ENCODE results near the gene RPL38. TPM values are rescaled to one million over a fixed set of nuclear protein-coding genes. Genes with fewer than 3 reads are reported as not detected.

RPL38 gene
- total RNA-seq, 8 experiments from 2014 or later = 1,787 to 3,038 (median 2,213) TPM

DNA sequence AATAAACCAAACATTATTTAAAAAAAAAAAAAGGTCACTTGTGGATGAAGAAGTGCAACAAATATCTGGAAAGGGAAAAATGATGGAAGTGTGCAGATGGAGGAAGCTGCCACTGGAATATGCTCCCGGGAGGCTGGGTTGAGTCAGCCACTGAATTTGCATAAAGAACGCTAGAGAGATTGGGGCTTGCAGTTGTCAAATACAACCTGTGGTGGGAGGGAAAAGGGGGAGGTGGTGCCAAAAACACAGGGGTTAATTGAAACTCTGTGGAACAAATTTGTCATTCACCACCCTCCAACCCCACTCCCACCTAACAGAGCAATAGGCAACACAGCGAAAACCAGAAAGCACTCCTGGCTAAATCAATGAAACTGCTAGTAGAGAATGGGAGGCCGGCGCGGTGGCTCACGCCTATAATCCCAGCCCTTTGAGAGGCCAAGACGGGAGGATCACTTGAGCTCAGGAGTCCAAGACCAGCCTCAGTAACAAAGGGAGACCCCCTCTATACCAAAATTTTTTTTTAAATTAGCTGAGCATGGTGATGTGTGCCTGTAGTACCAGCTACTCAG lies 37.6 kb upstream of the RPL38 start:
- in situ Hi-C loops (cut with MboI; ENCODE audit: low pct_unique_long_range_greater_than_20kb in 2 of 9, low sequenced_read_pairs in 9 of 9, unreplicated experiment in 9 of 9) = loop anchor here in 1 of 9 experiments (25.0 kb wide), 1 partner anchor 504 kb away; no protein-coding TSS in a partner anchor
- 0 to 100% (median 45%) methylated on average over 1 to 8 of the region's 8 CpGs for WGBS, 10 experiments
- ATAC-seq (replicated peaks in 6 of 8) = peak in 3 of 8 experiments; percentile 38 to 59 (median 50)
- Histone ChIP-seq H3K27ac (no peak overlapping the region), H3K4me1 (replicated peaks in 1 of 2) (no peaks in the 10 kb centered on the region), H3K4me3 (no peak overlapping the region)

DNA sequence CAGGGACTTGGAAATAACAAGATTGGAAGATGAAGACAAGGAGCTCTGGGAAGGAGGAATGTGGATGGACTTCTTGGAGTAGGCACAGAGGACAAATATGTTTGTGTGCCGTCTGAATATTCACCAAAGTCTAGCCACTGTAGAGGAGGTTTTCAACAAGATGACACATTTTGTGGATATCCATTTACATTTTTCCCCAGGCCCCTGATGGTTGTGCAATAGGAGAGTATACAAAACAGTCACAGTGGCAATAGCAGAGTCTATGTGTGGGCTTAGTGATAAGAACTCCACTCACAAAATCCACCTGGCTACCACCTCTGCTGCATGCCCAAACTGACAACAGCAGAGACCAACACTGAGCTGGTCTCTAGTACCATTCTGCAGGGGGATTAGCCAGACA lies 32.6 kb upstream of the RPL38 start:
- in situ Hi-C loops (cut with MboI; ENCODE audit: low pct_unique_long_range_greater_than_20kb in 2 of 9, low sequenced_read_pairs in 9 of 9, unreplicated experiment in 9 of 9) = loop anchor here in 1 of 9 experiments (25.0 kb wide), 1 partner anchor 509 kb away; no protein-coding TSS in a partner anchor
- WGBS, 10 experiments = 82 to 100% (median 94%) methylated on average over 1 of the region's 1 CpG; no CpG with 5 or more reads in 6 of the 10 experiments
- peak in 2 of 8 experiments; percentile 38 to 65 for ATAC-seq (replicated peaks in 6 of 8)

DNA sequence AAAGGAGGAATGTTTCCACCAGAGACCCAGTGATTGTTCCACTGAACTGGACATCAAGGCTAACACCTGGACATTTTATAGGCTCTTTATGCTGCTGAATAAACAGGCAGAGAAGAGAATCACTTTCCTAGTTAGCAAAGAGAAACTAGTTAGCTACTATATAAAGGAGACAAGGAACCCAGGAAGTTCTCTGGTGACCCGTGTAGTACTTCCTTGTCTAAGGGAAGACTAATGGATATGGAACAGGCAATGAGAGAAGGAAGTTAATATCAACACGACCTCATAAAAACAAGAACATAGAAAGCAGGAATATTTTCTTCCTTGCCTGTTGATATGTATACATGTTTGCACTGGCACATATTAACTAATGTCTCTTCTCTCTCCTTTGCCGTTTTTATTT lies 30.8 kb upstream of the RPL38 start:
- Histone ChIP-seq H3K4me1 (replicated peaks in 1 of 2) (no peaks in the 10 kb centered on the region), H3K27ac (no peak overlapping the region), H3K4me3 (no peak overlapping the region)
- 0 to 100% (median 59%) methylated on average over 1 to 3 of the region's 3 CpGs; no CpG with 5 or more reads in 1 of the 10 experiments for WGBS, 10 experiments
- in situ Hi-C loops (cut with MboI; ENCODE audit: low pct_unique_long_range_greater_than_20kb in 2 of 9, low sequenced_read_pairs in 9 of 9, unreplicated experiment in 9 of 9) = loop anchor here in 1 of 9 experiments (25.0 kb wide), 1 partner anchor 510 kb away; no protein-coding TSS in a partner anchor
- no peak for ATAC-seq (replicated peaks in 6 of 8)

More for the DNA sequence above, 32.6 kb upstream of the RPL38 start:
- no peaks in the 10 kb centered on the region for H3K4me1 ChIP-seq (replicated peaks in 1 of 2)
- no peak overlapping the region for H3K27ac ChIP-seq
- no peak overlapping the region for H3K4me3 ChIP-seq

DNA sequence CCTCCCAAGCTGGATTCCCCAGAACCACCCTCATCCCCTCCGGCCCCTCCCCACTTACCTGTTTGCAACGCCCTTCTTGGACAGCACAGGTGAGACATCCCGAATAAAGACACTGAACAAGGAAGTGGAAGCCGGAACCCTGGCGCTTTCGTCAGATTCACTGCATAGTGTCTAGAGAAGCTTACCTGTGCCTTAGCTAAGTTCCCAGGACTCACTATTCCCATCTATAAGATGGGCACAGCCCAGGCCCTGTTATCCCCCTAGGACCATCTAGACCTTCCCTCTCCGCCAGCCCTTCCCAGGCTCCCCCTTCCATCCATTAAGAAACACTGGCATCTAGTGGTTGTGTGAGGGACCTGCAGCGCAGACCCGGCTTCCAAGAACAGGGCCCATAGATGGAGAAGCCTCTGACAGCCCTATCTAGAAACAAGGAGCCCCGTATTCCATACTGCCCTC lies 26.9 kb upstream of the RPL38 start:
- 0 to 60% (median 0%) methylated on average over 1 to 9 of the region's 10 CpGs; no CpG with 5 or more reads in 5 of the 10 experiments for WGBS, 10 experiments
- no peak overlapping the region for H3K27ac ChIP-seq
- no peak overlapping the region for H3K4me3 ChIP-seq
- peak; percentile 67 to 97 (median 78) for ATAC-seq (replicated peaks in 6 of 8)
- in situ Hi-C loops (cut with MboI; ENCODE audit: low pct_unique_long_range_greater_than_20kb in 2 of 9, low sequenced_read_pairs in 9 of 9, unreplicated experiment in 9 of 9) = loop anchor here in 6 of 9 experiments (25.0 kb wide), 3 partner anchors 514 to 739 kb away; no protein-coding TSS in a partner anchor
- peaks cover 7 to 16% of the 10 kb centered on the region in 2 donors for H3K4me1 ChIP-seq (replicated peaks in 1 of 2)

DNA sequence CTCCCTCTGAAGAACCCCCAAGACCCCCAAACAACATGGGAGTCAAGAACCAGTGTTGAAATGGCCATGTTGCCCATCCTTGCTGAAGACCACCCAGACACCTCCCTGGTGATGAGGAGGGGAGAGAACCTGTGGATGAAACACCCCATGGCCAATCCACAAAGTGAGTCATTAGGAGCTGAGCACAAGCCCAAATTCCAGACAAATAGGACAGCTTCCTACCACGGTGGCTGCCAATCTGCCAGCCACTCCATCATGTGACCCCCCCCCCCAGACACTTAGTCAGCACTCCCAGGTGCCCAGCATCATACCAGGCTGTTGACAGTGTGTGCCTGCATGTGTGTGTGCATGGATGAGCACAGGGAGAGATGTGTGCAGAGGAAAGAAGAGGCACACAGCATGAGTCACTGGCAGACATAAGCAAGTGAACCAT lies 26.4 kb upstream of the RPL38 start:
- H3K4me3 ChIP-seq = no peak overlapping the region
- 0 to 60% (median 29%) methylated on average over 1 of the region's 1 CpG; no CpG with 5 or more reads in 7 of the 10 experiments for WGBS, 10 experiments
- in situ Hi-C loops (cut with MboI; ENCODE audit: low pct_unique_long_range_greater_than_20kb in 2 of 9, low sequenced_read_pairs in 9 of 9, unreplicated experiment in 9 of 9) = loop anchor here in 6 of 9 experiments (25.0 kb wide), 3 partner anchors 515 to 740 kb away; no protein-coding TSS in a partner anchor
- H3K27ac ChIP-seq = no peak overlapping the region
- peaks cover 12 to 18% of the 10 kb centered on the region in 2 donors for H3K4me1 ChIP-seq (replicated peaks in 1 of 2)
- peak; percentile 29 to 66 (median 58) for ATAC-seq (replicated peaks in 6 of 8)

DNA sequence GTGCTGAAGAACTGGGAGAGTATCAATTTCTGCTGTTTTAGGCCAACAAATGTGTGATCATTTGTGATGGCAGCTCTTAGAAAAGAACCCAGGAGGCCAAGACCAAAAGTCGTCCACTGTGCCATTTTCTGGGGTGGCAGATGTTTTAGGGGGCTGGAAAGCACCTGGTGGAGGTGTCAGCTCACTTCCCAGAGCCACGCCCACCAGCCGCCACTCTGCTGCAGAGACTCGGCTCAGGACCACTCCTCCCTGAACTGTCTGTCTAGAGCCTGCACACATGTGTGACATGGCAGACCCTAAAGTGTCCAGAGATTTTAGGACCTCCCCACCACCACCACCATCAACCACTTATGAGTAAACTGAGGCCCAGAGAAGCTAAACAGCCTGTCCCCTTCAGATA lies 23.9 kb upstream of the RPL38 start:
- no peak for ATAC-seq (replicated peaks in 6 of 8)
- no peak overlapping the region for H3K27ac ChIP-seq
- WGBS, 10 experiments = 0 to 100% (median 60%) methylated on average over 1 to 2 of the region's 4 CpGs; no CpG with 5 or more reads in 5 of the 10 experiments
- peaks cover 21 to 29% of the 10 kb centered on the region in 2 donors for H3K4me1 ChIP-seq (replicated peaks in 1 of 2)
- in situ Hi-C loops (cut with MboI; ENCODE audit: low pct_unique_long_range_greater_than_20kb in 2 of 9, low sequenced_read_pairs in 9 of 9, unreplicated experiment in 9 of 9) = loop anchor here in 6 of 9 experiments (25.0 kb wide), 3 partner anchors 517 to 742 kb away; no protein-coding TSS in a partner anchor
- H3K4me3 ChIP-seq = no peak overlapping the region

DNA sequence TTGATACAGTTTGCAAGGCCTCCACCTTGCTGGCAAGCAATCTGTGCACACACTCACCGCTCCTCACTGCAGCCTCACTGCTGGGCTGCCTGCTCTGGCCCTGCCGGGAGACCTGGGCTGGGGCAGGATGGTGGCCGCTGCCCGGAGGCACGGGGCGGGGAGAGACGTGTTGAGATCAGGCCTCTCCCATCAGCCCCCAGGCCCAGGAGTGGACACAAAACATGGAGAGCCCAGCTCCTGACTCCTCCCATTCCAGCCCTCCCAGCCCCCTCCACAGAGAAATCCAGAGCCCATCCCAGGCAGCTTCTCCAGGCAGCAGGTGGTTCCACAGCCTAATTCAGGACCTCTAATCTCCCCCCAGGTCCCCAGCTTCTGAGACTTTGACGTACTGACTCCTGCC lies 23.1 kb upstream of the RPL38 start:
- in situ Hi-C loops (cut with MboI; ENCODE audit: low pct_unique_long_range_greater_than_20kb in 2 of 9, low sequenced_read_pairs in 9 of 9, unreplicated experiment in 9 of 9) = loop anchor here in 6 of 9 experiments (25.0 kb wide), 3 partner anchors 518 to 743 kb away; no protein-coding TSS in a partner anchor
- 52 to 100% methylated on average over 1 to 2 of the region's 8 CpGs; no CpG with 5 or more reads in 8 of the 10 experiments for WGBS, 10 experiments
- Histone ChIP-seq H3K4me3 (no peak overlapping the region), H3K27ac (no peak overlapping the region), H3K4me1 (replicated peaks in 1 of 2) (peaks cover 21 to 29% of the 10 kb centered on the region in 2 donors)
- ATAC-seq (replicated peaks in 6 of 8) = peak; percentile 5 to 75 (median 54)

DNA sequence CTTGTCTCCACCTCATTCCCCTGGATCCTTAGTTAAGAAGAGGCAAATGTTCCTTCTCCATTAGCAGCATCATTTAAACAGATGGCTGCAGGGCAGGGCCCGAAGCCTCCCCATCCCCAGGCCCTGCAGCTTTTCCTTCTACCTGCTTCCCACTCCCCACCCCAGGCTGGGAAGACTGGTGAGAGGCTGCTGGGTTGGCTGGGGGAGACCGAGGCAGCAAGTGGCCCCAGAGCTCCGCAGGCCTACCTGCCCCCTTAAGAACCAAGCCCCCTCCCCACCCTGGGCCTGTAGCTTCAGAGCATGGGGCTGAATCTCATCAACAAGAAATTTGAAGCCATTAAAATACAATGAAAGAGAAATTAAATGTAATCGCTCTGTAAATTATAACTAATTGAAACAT lies 22.1 kb upstream of the RPL38 start:
- H3K27ac ChIP-seq = no peak overlapping the region
- in situ Hi-C loops (cut with MboI; ENCODE audit: low pct_unique_long_range_greater_than_20kb in 2 of 9, low sequenced_read_pairs in 9 of 9, unreplicated experiment in 9 of 9) = loop anchor here in 6 of 9 experiments (25.0 kb wide), 3 partner anchors 519 to 744 kb away; no protein-coding TSS in a partner anchor
- no peak for ATAC-seq (replicated peaks in 6 of 8)
- H3K4me1 ChIP-seq (replicated peaks in 1 of 2) = peaks cover 21 to 29% of the 10 kb centered on the region in 2 donors
- WGBS, 10 experiments = 80 to 100% methylated on average over 1 of the region's 4 CpGs; no CpG with 5 or more reads in 8 of the 10 experiments
- H3K4me3 ChIP-seq = no peak overlapping the region

DNA sequence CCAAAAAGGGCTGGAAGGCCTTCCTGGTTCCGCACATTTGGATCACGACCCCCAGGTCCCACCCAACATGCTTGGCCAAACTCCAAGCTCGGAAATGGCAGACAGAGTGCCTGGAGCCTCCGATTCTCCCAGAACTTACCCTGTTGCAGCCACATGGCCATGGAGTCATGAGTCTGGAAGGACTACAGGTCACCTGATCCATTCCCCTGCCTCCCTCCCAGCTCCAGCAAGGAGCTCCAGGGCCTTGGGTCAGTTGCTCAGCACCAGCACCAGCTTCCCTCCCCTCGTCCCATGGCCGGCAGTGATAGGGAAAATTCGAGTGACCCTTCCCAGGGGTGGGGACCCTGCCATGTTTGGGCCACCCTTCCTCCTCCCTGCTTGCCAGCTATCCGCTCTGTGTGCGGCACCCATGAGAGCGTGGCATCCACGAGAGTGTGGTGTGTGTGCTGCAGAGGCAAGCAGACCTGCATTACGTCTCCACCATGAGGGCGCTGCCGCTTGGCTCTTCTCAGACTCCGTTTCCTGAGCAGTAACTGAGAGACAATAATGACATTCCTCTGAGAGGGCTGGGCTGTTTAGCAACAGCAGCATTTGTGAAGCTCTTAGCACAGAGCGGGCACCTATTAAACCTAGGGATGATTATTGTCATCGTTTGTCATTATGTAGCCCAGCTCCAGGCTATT lies 21.3 kb upstream of the RPL38 start:
- in situ Hi-C loops (cut with MboI; ENCODE audit: low pct_unique_long_range_greater_than_20kb in 2 of 9, low sequenced_read_pairs in 9 of 9, unreplicated experiment in 9 of 9) = loop anchor here in 6 of 9 experiments (25.0 kb wide), 3 partner anchors 520 to 745 kb away; no protein-coding TSS in a partner anchor
- H3K27ac ChIP-seq = peak overlapping the region; percentile 22 to 38
- H3K4me3 ChIP-seq = no peak overlapping the region
- ATAC-seq (replicated peaks in 6 of 8) = peak in 5 of 8 experiments; percentile 69 to 93 (median 79)
- H3K4me1 ChIP-seq (replicated peaks in 1 of 2) = peaks cover 24 to 32% of the 10 kb centered on the region in 2 donors
- 40 to 100% (median 80%) methylated on average over 1 to 6 of the region's 17 CpGs; no CpG with 5 or more reads in 3 of the 10 experiments for WGBS, 10 experiments

DNA sequence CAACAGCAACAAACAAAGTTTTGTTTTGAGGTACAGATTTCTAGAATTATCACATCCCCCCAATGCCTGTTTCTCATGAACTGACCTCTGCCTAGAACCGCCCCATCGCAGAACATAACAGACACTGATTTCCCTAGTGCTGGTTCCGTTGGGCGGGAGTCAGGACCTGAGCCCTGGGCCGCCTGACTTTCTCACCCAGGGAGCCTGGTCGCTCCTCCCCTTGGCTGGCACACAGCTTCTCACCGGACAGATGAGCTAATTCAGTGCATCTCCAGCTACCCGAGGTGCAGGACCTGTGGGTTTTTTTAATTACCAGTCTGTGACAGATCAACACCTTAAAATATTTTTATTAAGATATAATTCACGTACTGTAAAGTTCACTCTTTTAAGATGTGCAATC lies 20.1 kb upstream of the RPL38 start:
- in situ Hi-C loops (cut with MboI; ENCODE audit: low pct_unique_long_range_greater_than_20kb in 2 of 9, low sequenced_read_pairs in 9 of 9, unreplicated experiment in 9 of 9) = loop anchor here in 6 of 9 experiments (25.0 kb wide), 3 partner anchors 521 to 746 kb away; no protein-coding TSS in a partner anchor
- 37 to 100% (median 73%) methylated on average over 1 to 6 of the region's 9 CpGs; no CpG with 5 or more reads in 2 of the 10 experiments for WGBS, 10 experiments
- Histone ChIP-seq H3K27ac (no peak overlapping the region), H3K4me1 (replicated peaks in 1 of 2) (peaks cover 37 to 44% of the 10 kb centered on the region in 2 donors), H3K4me3 (no peak overlapping the region)
- ATAC-seq (replicated peaks in 6 of 8) = no peak

DNA sequence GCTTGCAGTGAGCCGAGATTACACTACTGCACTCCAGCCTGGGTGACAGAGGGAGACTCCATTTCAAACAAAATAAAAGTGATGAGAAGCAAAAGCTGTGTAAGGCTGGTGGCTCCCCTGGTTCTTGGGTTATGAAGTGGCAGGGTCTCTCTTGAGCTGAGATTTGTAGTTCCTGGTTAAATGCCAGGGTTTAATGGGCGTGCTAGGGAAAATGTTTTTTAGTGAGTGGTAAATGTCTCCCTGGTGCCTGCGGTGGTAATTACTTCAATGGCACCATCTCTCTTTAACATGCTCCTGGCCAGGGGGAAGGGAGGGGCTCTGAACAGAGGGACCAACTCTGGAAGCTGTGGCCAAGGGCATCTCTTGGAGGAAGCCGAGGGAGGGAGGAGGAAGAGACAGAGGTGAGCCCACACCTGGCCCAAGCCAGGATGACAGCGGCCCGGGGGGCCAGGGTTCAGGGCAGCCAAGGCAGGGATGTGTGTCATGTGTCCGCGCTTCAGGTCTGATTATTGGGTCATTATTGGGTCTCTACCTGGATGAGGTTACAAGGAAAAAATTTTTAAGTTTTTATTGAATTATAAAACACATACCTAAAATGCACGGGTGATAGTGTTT lies 17.8 kb upstream of the RPL38 start:
- peaks cover 37% of the 10 kb centered on the region in 2 donors for H3K4me1 ChIP-seq (replicated peaks in 1 of 2)
- in situ Hi-C loops (cut with MboI; ENCODE audit: low pct_unique_long_range_greater_than_20kb in 2 of 9, low sequenced_read_pairs in 9 of 9, unreplicated experiment in 9 of 9) = loop anchor here in 6 of 9 experiments (25.0 kb wide), 3 partner anchors 523 to 748 kb away; no protein-coding TSS in a partner anchor
- no peak overlapping the region for H3K4me3 ChIP-seq
- H3K27ac ChIP-seq = no peak overlapping the region
- no peak for ATAC-seq (replicated peaks in 6 of 8)
- WGBS, 10 experiments = 28 to 96% (median 69%) methylated on average over 2 to 6 of the region's 9 CpGs; no CpG with 5 or more reads in 3 of the 10 experiments

DNA sequence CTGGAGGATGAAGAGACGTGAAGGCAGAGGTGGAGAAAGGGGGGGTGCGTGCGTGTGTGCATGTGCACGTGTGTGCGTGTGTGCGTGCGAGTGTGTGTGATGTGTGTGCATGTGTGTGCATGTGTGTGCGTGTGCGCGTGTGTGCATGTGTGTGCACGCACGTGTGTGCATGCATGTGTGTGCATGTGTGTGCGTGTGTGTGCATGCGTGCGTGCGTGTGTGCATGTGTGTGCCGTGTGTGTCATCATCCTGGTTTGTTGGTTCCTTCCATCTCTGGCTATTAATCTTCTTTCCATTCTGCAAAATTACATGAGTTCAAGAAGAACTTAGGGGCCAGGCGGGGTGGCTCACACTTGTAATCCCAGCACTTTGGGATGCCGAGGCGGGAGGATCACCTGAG lies 17.0 kb upstream of the RPL38 start:
- WGBS, 10 experiments = 58 to 100% (median 89%) methylated on average over 2 to 20 of the region's 20 CpGs; no CpG with 5 or more reads in 1 of the 10 experiments
- in situ Hi-C loops (cut with MboI; ENCODE audit: low pct_unique_long_range_greater_than_20kb in 2 of 9, low sequenced_read_pairs in 9 of 9, unreplicated experiment in 9 of 9) = loop anchor here in 6 of 9 experiments (25.0 kb wide), 3 partner anchors 524 to 749 kb away; no protein-coding TSS in a partner anchor
- ATAC-seq (replicated peaks in 6 of 8) = no peak
- H3K4me1 ChIP-seq (replicated peaks in 1 of 2) = peaks cover 37 to 42% of the 10 kb centered on the region in 2 donors
- no peak overlapping the region for H3K4me3 ChIP-seq
- no peak overlapping the region for H3K27ac ChIP-seq
